ENCODE results near the gene APOBEC3G. TPM values are rescaled to one million over a fixed set of nuclear protein-coding genes. Genes with fewer than 3 reads are reported as not detected.

The APOBEC3G gene
- total RNA-seq, 1 donor from 2014 or later: 9.3 TPM

DNA sequence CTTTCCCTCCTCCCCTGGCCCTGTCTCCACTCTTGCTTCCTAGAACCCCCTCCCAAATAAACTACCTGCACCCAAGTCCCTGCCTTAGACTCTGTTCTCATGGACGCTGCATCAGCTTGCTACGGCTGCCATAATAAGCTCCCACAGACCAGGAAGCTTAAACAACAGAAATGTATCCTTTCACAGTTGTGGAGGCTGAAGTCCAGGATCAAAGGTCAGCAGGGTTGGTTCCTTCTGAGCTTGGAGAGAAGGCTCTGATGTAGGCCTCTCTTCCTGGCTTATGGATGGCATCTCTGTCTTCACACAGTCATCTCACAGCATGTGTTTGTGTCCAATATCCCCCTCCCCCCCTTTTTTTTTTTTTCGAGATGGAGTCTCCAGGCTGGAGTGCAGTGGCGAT lies 52.0 kb downstream of the APOBEC3G start:
- Histone ChIP-seq H3K36me3 (peaks cover 23 to 49% of the 10 kb centered on the region in 2 donors), H3K27ac (no peak overlapping the region), H3K9me3 (no peaks in the 10 kb centered on the region), H3K4me3 (no peak overlapping the region), H3K27me3 (no peaks in the 10 kb centered on the region), H3K4me1 (no peaks in the 10 kb centered on the region)
- DNase-seq (ENCODE audit: low spot score in 2 of 2): no peak
- TF ChIP-seq, protein P1, sequence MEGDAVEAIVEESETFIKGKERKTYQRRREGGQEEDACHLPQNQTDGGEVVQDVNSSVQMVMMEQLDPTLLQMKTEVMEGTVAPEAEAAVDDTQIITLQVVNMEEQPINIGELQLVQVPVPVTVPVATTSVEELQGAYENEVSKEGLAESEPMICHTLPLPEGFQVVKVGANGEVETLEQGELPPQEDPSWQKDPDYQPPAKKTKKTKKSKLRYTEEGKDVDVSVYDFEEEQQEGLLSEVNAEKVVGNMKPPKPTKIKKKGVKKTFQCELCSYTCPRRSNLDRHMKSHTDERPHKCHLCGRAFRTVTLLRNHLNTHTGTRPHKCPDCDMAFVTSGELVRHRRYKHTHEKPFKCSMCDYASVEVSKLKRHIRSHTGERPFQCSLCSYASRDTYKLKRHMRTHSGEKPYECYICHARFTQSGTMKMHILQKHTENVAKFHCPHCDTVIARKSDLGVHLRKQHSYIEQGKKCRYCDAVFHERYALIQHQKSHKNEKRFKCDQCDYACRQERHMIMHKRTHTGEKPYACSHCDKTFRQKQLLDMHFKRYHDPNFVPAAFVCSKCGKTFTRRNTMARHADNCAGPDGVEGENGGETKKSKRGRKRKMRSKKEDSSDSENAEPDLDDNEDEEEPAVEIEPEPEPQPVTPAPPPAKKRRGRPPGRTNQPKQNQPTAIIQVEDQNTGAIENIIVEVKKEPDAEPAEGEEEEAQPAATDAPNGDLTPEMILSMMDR (IDR thresholded peaks at IDR 0.05): no peak
- intact Hi-C loops (cut with DNase I): no loop called here

DNA sequence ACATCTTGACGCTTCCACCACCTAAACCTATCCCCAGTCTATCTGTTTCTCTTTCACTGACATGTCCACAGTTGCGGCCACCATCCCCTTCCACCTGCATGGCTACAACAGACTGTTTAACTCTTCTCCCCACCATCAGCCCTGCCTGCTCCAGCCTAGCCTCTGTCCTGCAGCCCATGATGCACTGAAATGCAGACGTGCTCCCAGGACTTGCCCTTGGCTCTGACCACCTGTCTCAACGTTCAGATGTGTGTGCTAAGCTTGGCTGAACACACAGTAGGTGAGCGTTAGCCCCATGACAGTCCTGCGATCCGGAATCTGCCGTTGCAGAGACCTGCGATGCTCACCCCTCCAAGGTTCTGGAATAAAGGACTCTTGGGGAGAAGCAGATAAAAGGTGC lies 52.7 kb downstream of the APOBEC3G start:
- Histone ChIP-seq H3K36me3 (peaks cover 27 to 56% of the 10 kb centered on the region in 2 donors), H3K27ac (no peak overlapping the region), H3K27me3 (no peaks in the 10 kb centered on the region), H3K4me3 (no peak overlapping the region), H3K4me1 (no peaks in the 10 kb centered on the region), H3K9me3 (no peaks in the 10 kb centered on the region)
- TF ChIP-seq, protein P1 (IDR thresholded peaks at IDR 0.05): no peak
- DNase-seq (ENCODE audit: low spot score in 2 of 2): no peak
- intact Hi-C loops (cut with DNase I): no loop called here

DNA sequence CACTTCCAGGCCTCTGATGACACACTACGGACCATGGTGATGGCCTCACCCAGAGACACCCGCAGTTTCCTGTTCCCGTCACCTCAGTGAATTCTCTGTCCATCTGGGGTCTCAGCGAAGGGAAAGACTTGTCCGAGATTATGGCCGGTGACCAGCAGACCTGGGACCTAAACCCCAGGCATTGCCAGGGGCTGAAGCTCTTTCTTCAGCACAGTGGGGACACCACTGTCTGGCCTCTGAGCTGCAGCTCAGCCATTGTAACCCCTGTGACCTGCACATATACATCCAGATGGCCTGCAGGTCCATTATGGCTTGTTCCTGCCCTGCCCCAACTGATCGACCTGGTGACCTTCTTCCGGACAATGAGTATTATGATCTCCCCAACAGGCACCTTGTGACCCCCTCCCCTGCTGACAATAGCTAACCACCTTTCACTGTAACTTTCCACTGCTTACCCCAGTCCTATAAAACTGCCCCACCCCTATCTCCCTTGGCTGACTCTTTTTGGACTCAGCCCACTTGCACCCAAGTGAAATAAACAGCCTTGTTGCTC lies 53.2 kb downstream of the APOBEC3G start:
- Histone ChIP-seq H3K4me3 (no peak overlapping the region), H3K27ac (no peak overlapping the region), H3K27me3 (no peaks in the 10 kb centered on the region), H3K36me3 (peaks cover 27 to 61% of the 10 kb centered on the region in 2 donors), H3K9me3 (no peaks in the 10 kb centered on the region), H3K4me1 (no peaks in the 10 kb centered on the region)
- intact Hi-C loops (cut with DNase I): no loop called here
- no peak for DNase-seq (ENCODE audit: low spot score in 2 of 2)
- TF ChIP-seq, protein P1 (IDR thresholded peaks at IDR 0.05): no peak

DNA sequence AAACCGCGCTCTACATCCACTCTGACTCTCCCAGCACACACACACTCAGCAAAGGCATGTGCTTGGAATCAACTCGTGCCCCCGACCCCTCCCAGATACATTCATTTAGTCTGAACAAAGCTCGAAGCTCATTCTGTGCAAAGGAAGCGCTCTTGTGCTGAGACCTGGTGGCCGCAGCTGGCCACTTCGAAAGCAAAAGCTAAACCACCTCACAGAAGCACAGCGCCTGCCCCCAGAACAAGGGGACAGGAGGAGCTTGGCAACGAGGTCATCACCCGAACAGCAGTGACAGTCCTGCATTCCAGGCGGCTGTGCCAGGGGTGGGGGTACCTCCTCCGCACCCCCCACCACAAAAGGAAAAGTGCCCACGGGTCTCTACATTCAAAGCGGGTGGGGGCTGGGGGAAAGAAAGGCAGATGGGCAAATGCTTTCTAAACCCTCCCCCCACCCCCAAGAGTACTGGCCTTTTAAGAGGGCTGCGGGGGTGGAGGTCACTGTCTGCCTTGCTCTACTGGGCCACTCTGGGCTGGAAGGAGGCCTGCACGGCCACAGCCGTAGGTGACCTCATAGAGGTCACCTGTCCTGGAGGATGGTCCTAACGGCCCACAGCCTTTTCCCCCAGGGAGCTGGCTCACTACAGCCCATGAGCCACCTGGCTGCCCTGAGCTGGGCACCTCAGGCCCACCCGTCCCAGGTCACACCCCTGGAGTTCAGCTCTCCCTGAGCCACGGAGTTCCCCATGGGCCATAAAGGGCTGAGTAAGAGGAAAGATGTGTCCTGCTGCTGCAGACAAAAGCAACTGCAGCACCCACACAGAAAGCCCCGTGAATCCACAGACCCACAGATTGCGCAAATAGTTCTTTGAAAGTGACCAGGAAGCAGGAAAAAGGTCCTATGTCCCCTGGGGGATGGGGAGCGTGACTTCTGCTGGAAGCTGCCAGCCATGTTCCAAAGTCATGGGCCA lies 54.1 kb downstream of the APOBEC3G start:
- H3K27ac ChIP-seq: no peak overlapping the region

DNA sequence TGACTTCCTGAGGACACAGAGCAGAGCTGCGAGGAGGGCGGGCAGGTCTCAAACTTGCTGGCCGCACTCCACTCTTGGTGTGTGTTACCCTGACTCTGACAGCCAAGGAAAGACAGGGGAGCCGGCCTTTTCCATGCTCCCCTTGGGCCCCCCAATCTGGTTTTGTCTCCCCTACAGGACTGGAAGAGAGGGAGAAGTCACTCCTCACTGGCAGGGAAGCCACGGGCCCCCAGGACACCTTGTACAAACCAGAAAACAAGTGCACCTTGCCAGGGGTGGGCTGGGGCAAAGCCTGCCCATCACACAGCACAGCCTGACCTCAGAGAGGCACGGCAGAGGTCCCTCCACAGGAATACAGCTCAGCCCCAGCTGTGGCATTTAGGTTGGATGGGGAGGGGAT lies 55.2 kb downstream of the APOBEC3G start:
- peaks cover 27 to 63% of the 10 kb centered on the region in 2 donors for H3K36me3 ChIP-seq
- H3K9me3 ChIP-seq: no peaks in the 10 kb centered on the region
- H3K27me3 ChIP-seq: no peaks in the 10 kb centered on the region
- TF ChIP-seq, protein P1 (IDR thresholded peaks at IDR 0.05): no peak
- H3K4me3 ChIP-seq: no peak overlapping the region
- no peak for DNase-seq (ENCODE audit: low spot score in 2 of 2)
- H3K4me1 ChIP-seq: no peaks in the 10 kb centered on the region
- no peak overlapping the region for H3K27ac ChIP-seq
- intact Hi-C loops (cut with DNase I): no loop called here

More for the DNA sequence above, 54.1 kb downstream of the APOBEC3G start:
- Histone ChIP-seq H3K4me3 (no peak overlapping the region), H3K27me3 (no peaks in the 10 kb centered on the region), H3K36me3 (peaks cover 27 to 63% of the 10 kb centered on the region in 2 donors), H3K4me1 (no peaks in the 10 kb centered on the region), H3K9me3 (no peaks in the 10 kb centered on the region)
- DNase-seq (ENCODE audit: low spot score in 2 of 2): no peak
- intact Hi-C loops (cut with DNase I): no loop called here
- TF ChIP-seq, protein P1 (IDR thresholded peaks at IDR 0.05): no peak

Measured in ascending aorta (tissue), 2 donors.